ENCODE results near the gene BOLA3.

Gene BOLA3

DNA sequence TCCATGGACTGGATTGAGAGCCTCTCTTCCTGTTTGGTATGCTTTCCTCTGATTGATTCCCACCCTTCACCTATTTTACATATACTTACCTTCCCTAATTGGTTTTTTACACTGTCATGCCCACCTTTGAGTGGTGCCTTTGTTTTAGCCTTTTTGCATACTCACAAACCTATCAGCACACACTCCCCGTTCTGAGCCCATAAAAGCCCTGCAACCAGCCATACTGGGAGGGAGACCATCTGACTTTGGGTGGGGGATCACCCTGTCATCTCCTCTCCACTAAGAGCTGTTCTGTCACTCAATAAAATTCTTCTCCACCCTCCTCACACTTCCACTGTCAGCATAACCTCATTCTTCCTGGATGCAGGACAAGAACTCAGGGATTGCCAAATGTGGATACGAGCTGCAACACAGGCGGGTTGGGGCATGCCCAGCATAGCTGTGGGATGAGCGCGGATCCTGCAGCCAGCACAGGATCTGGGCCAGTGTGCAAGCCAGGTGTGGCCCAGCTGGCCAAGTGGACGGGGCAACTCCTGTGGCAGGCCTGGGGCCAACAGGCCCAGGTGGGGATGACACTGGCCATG lies 40.4 kb upstream of the BOLA3 start (continued):
- TF ChIP-seq GLIS1 (tag by site-specific recombination; IDR thresholded peaks at IDR 0.05) (peak; percentile 46; the same call in 1 of the 2 replicates), ZBTB21 (tag by site-specific recombination; IDR thresholded peaks at IDR 0.05) (no peak), GFI1B (tag by site-specific recombination; IDR thresholded peaks at IDR 0.05) (no peak), ZNF416 (tag by site-specific recombination; IDR thresholded peaks at IDR 0.05) (no peak), ZNF324 (tag by site-specific recombination; IDR thresholded peaks at IDR 0.05) (no peak), ZNF426 (tag by site-specific recombination; IDR thresholded peaks at IDR 0.05) (no peak), ZFHX2 (tag by site-specific recombination; conservative IDR thresholded peaks at IDR 0.05) (no peak), SCRT2 (tag by site-specific recombination; IDR thresholded peaks at IDR 0.05) (peak; percentile 10; the same call in 1 of the 2 replicates), ZNF623 (tag by site-specific recombination; IDR thresholded peaks at IDR 0.05) (no peak), ZNF473 (tag by site-specific recombination; IDR thresholded peaks at IDR 0.05) (no peak), ZFP41 (tag by site-specific recombination; IDR thresholded peaks at IDR 0.05; ENCODE audit: borderline replicate concordance) (no peak), ZNF157 (tag by site-specific recombination; IDR thresholded peaks at IDR 0.05) (no peak), ZFP3 (tag by site-specific recombination; IDR thresholded peaks at IDR 0.05; ENCODE audit: low read depth) (no peak), ZNF202 (tag by site-specific recombination; IDR thresholded peaks at IDR 0.05; ENCODE audit: borderline replicate concordance) (no peak), ZNF660 (tag by site-specific recombination; IDR thresholded peaks at IDR 0.05) (no peak), ZNF830 (tag by site-specific recombination; IDR thresholded peaks at IDR 0.05; ENCODE audit: low read depth) (no peak), ZNF155 (tag by site-specific recombination; IDR thresholded peaks at IDR 0.05) (no peak), ZNF596 (tag by site-specific recombination; IDR thresholded peaks at IDR 0.05) (no peak), ZNF544 (tag by site-specific recombination; IDR thresholded peaks at IDR 0.05) (no peak)
- TF ChIP-seq, protein P1, sequence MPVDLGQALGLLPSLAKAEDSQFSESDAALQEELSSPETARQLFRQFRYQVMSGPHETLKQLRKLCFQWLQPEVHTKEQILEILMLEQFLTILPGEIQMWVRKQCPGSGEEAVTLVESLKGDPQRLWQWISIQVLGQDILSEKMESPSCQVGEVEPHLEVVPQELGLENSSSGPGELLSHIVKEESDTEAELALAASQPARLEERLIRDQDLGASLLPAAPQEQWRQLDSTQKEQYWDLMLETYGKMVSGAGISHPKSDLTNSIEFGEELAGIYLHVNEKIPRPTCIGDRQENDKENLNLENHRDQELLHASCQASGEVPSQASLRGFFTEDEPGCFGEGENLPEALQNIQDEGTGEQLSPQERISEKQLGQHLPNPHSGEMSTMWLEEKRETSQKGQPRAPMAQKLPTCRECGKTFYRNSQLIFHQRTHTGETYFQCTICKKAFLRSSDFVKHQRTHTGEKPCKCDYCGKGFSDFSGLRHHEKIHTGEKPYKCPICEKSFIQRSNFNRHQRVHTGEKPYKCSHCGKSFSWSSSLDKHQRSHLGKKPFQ (tag by site-specific recombination; IDR thresholded peaks at IDR 0.05): no peak
- TF ChIP-seq, protein P2, sequence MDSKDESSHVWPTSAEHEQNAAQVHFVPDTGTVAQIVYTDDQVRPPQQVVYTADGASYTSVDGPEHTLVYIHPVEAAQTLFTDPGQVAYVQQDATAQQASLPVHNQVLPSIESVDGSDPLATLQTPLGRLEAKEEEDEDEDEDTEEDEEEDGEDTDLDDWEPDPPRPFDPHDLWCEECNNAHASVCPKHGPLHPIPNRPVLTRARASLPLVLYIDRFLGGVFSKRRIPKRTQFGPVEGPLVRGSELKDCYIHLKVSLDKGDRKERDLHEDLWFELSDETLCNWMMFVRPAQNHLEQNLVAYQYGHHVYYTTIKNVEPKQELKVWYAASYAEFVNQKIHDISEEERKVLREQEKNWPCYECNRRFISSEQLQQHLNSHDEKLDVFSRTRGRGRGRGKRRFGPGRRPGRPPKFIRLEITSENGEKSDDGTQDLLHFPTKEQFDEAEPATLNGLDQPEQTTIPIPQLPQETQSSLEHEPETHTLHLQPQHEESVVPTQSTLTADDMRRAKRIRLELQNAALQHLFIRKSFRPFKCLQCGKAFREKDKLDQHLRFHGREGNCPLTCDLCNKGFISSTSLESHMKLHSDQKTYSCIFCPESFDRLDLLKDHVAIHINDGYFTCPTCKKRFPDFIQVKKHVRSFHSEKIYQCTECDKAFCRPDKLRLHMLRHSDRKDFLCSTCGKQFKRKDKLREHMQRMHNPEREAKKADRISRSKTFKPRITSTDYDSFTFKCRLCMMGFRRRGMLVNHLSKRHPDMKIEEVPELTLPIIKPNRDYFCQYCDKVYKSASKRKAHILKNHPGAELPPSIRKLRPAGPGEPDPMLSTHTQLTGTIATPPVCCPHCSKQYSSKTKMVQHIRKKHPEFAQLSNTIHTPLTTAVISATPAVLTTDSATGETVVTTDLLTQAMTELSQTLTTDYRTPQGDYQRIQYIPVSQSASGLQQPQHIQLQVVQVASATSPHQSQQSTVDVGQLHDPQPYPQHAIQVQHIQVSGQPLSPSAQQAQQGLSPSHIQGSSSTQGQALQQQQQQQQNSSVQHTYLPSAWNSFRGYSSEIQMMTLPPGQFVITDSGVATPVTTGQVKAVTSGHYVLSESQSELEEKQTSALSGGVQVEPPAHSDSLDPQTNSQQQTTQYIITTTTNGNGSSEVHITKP (tag by site-specific recombination; IDR thresholded peaks at IDR 0.05): peak; percentile 85
- TF ChIP-seq, protein P3, sequence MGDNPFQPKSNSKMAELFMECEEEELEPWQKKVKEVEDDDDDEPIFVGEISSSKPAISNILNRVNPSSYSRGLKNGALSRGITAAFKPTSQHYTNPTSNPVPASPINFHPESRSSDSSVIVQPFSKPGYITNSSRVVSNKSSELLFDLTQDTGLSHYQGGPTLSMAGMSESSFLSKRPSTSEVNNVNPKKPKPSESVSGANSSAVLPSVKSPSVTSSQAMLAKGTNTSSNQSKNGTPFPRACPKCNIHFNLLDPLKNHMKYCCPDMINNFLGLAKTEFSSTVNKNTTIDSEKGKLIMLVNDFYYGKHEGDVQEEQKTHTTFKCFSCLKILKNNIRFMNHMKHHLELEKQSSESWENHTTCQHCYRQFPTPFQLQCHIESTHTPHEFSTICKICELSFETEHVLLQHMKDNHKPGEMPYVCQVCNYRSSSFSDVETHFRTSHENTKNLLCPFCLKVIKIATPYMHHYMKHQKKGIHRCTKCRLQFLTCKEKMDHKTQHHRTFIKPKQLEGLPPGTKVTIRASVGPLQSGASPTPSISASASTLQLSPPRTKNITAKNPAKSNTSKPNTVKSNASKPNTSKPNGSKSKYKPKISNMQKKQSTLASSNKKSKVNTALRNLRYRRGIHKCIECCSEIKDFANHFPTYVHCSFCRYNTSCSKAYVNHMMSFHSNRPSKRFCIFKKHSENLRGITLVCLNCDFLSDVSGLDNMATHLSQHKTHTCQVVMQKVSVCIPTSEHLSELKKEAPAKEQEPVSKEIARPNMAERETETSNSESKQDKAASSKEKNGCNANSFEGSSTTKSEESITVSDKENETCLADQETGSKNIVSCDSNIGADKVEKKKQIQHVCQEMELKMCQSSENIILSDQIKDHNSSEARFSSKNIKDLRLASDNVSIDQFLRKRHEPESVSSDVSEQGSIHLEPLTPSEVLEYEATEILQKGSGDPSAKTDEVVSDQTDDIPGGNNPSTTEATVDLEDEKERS (tag by site-specific recombination; IDR thresholded peaks at IDR 0.05): no peak
- TF ChIP-seq, protein P4, sequence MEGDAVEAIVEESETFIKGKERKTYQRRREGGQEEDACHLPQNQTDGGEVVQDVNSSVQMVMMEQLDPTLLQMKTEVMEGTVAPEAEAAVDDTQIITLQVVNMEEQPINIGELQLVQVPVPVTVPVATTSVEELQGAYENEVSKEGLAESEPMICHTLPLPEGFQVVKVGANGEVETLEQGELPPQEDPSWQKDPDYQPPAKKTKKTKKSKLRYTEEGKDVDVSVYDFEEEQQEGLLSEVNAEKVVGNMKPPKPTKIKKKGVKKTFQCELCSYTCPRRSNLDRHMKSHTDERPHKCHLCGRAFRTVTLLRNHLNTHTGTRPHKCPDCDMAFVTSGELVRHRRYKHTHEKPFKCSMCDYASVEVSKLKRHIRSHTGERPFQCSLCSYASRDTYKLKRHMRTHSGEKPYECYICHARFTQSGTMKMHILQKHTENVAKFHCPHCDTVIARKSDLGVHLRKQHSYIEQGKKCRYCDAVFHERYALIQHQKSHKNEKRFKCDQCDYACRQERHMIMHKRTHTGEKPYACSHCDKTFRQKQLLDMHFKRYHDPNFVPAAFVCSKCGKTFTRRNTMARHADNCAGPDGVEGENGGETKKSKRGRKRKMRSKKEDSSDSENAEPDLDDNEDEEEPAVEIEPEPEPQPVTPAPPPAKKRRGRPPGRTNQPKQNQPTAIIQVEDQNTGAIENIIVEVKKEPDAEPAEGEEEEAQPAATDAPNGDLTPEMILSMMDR (tag by site-specific recombination; IDR thresholded peaks at IDR 0.05): no peak
- TF ChIP-seq, protein P5, sequence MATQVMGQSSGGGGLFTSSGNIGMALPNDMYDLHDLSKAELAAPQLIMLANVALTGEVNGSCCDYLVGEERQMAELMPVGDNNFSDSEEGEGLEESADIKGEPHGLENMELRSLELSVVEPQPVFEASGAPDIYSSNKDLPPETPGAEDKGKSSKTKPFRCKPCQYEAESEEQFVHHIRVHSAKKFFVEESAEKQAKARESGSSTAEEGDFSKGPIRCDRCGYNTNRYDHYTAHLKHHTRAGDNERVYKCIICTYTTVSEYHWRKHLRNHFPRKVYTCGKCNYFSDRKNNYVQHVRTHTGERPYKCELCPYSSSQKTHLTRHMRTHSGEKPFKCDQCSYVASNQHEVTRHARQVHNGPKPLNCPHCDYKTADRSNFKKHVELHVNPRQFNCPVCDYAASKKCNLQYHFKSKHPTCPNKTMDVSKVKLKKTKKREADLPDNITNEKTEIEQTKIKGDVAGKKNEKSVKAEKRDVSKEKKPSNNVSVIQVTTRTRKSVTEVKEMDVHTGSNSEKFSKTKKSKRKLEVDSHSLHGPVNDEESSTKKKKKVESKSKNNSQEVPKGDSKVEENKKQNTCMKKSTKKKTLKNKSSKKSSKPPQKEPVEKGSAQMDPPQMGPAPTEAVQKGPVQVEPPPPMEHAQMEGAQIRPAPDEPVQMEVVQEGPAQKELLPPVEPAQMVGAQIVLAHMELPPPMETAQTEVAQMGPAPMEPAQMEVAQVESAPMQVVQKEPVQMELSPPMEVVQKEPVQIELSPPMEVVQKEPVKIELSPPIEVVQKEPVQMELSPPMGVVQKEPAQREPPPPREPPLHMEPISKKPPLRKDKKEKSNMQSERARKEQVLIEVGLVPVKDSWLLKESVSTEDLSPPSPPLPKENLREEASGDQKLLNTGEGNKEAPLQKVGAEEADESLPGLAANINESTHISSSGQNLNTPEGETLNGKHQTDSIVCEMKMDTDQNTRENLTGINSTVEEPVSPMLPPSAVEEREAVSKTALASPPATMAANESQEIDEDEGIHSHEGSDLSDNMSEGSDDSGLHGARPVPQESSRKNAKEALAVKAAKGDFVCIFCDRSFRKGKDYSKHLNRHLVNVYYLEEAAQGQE (tag by site-specific recombination; IDR thresholded peaks at IDR 0.05): no peak
- TF ChIP-seq, protein P6, sequence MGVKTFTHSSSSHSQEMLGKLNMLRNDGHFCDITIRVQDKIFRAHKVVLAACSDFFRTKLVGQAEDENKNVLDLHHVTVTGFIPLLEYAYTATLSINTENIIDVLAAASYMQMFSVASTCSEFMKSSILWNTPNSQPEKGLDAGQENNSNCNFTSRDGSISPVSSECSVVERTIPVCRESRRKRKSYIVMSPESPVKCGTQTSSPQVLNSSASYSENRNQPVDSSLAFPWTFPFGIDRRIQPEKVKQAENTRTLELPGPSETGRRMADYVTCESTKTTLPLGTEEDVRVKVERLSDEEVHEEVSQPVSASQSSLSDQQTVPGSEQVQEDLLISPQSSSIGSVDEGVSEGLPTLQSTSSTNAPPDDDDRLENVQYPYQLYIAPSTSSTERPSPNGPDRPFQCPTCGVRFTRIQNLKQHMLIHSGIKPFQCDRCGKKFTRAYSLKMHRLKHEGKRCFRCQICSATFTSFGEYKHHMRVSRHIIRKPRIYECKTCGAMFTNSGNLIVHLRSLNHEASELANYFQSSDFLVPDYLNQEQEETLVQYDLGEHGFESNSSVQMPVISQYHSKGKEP (tag by site-specific recombination; IDR thresholded peaks at IDR 0.05): peak; percentile 92
